ENCODE results near the gene DCAF5. TPM values are rescaled to one million over a fixed set of nuclear protein-coding genes. Genes with fewer than 3 reads are reported as not detected.
A peak's percentile ranks its signal among the peaks of the same experiment; 100 is the strongest.

DCAF5 gene
- total RNA-seq, 1 donor from 2014 or later, result 56.6 TPM

DNA sequence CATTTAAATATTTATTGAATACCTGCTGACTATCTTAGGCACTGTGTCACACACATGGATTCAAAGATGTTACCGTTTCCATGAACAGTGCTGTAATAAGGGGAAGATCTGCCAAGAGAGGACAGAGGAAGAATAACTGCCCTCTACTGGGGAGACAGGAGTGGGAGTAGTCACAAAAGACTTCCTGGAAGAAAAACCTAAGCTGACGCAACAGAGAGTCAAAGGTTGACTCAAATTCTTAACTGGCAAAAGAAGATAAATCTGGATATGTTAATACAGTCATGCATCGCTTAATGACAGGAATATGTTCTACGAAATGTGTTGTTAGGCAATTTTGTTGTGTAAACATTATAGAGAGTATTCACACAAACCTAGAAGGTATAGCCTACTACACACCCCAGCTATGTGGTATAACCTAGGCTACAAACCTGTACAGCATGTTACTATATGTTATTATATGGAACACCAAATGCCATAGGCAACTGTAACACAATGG, 51.5 kb downstream of the DCAF5 start:
- H3K9me3 Mint-ChIP-seq (ENCODE audit: unreplicated experiment), result no peaks in the 10 kb centered on the region
- no peaks in the 10 kb centered on the region for H3K4me1 Mint-ChIP-seq (ENCODE audit: low read depth, unreplicated experiment)
- no peak for DNase-seq
- H3K27me3 Mint-ChIP-seq (ENCODE audit: unreplicated experiment), result no peaks in the 10 kb centered on the region
- TF ChIP-seq CTCF (IDR thresholded peaks at IDR 0.05; ENCODE audit: partially characterized antibody, unreplicated experiment), result peak; percentile 34
- H3K36me3 Mint-ChIP-seq (ENCODE audit: unreplicated experiment), result no peaks in the 10 kb centered on the region
- H3K27ac Mint-ChIP-seq (ENCODE audit: unreplicated experiment), result no peak overlapping the region
- H3K4me3 Mint-ChIP-seq (ENCODE audit: unreplicated experiment), result no peak overlapping the region

DNA sequence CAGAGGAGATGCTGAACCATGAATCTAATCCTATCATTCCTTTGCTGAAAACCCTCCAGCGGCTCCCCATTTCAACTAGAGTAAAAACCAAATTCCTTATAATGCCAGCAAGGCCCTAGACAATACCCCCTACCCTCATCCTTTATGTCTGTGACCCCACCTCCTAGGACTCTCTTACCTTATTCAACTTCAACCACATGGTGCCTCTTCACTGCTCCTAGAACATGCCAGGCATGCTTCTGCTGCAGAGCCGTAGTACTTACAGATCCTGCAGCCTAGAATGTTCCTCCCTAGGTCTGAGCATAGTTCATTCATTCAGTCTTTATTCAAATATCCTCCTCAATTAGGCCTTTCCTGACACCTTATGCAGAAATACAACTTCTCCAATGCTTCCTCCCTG, 54.9 kb downstream of the DCAF5 start:
- H3K4me3 Mint-ChIP-seq (ENCODE audit: unreplicated experiment), result no peak overlapping the region
- no peak overlapping the region for H3K27ac Mint-ChIP-seq (ENCODE audit: unreplicated experiment)
- H3K27me3 Mint-ChIP-seq (ENCODE audit: unreplicated experiment), result no peaks in the 10 kb centered on the region
- TF ChIP-seq CTCF (IDR thresholded peaks at IDR 0.05; ENCODE audit: partially characterized antibody, unreplicated experiment), result no peak
- no peaks in the 10 kb centered on the region for H3K4me1 Mint-ChIP-seq (ENCODE audit: low read depth, unreplicated experiment)
- H3K9me3 Mint-ChIP-seq (ENCODE audit: unreplicated experiment), result no peaks in the 10 kb centered on the region
- no peak for DNase-seq
- H3K36me3 Mint-ChIP-seq (ENCODE audit: unreplicated experiment), result no peaks in the 10 kb centered on the region

DNA sequence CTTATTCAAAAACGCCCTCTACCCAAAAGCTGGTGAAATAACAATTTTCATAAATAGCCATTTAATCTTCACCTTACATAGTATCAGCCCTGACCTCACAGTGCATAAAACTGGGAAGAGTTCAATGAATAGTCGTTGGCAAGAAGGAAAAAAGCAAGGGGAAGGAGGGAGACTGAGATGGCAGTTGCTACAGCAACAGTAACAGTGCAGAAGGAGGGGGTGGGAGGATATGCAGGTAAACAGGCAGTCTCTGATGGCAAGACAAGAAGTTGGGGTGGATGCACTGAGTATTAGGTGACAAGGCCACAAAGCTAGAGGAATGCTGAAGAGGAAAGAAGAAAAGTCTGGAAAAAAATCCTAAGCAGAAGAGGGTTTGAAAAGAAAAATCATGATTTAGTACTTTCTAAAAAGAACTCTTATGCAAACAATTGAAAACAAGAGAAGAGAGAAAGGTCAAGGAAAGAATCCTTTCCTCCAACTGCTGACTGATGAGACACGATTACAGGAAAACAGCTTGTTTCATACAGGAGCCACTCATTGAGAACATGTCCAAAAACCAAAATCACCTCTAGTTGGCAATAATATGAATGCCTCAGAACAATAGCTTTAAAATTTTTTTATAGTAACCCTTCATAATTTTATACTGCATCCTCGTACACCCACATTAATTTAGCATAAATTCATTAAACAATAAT, 56.0 kb downstream of the DCAF5 start:
- no peak for DNase-seq

GRCh38 chr14:69096246-69096645, 56.7 kb downstream of the DCAF5 start:
- no peak overlapping the region for H3K27ac Mint-ChIP-seq (ENCODE audit: unreplicated experiment)
- no peaks in the 10 kb centered on the region for H3K27me3 Mint-ChIP-seq (ENCODE audit: unreplicated experiment)
- no peak for TF ChIP-seq CTCF (IDR thresholded peaks at IDR 0.05; ENCODE audit: partially characterized antibody, unreplicated experiment)
- no peaks in the 10 kb centered on the region for H3K9me3 Mint-ChIP-seq (ENCODE audit: unreplicated experiment)
- no peak for DNase-seq
- H3K4me1 Mint-ChIP-seq (ENCODE audit: low read depth, unreplicated experiment), result no peaks in the 10 kb centered on the region
- no peaks in the 10 kb centered on the region for H3K36me3 Mint-ChIP-seq (ENCODE audit: unreplicated experiment)
- no peak overlapping the region for H3K4me3 Mint-ChIP-seq (ENCODE audit: unreplicated experiment)

More for the DNA sequence above, 56.0 kb downstream of the DCAF5 start:
- Mint-ChIP-seq H3K27me3 (ENCODE audit: unreplicated experiment) (no peaks in the 10 kb centered on the region), H3K36me3 (ENCODE audit: unreplicated experiment) (no peaks in the 10 kb centered on the region), H3K4me1 (ENCODE audit: low read depth, unreplicated experiment) (no peaks in the 10 kb centered on the region), H3K9me3 (ENCODE audit: unreplicated experiment) (no peaks in the 10 kb centered on the region), H3K4me3 (ENCODE audit: unreplicated experiment) (no peak overlapping the region), H3K27ac (ENCODE audit: unreplicated experiment) (no peak overlapping the region)
- no peak for TF ChIP-seq CTCF (IDR thresholded peaks at IDR 0.05; ENCODE audit: partially characterized antibody, unreplicated experiment)

- Mint-ChIP-seq H3K36me3 (ENCODE audit: unreplicated experiment) (no peaks in the 10 kb centered on the region), H3K9me3 (ENCODE audit: unreplicated experiment) (no peaks in the 10 kb centered on the region), H3K4me3 (ENCODE audit: unreplicated experiment) (no peak overlapping the region), H3K27ac (ENCODE audit: unreplicated experiment) (no peak overlapping the region), H3K27me3 (ENCODE audit: unreplicated experiment) (no peaks in the 10 kb centered on the region), H3K4me1 (ENCODE audit: low read depth, unreplicated experiment) (no peaks in the 10 kb centered on the region)
- TF ChIP-seq CTCF (IDR thresholded peaks at IDR 0.05; ENCODE audit: partially characterized antibody, unreplicated experiment), result no peak
- DNase-seq, result no peak
Measured at GRCh38 chr14:69094481-69094880, 58.4 kb downstream of the DCAF5 start.

Data from glutamatergic neuron (in vitro differentiated cells).